GM03348 (cell line): ENCODE data around the gene FYB2.
"Not testable (repeated sequence)": the region's sequence is repeated elsewhere in the genome, so short reads cannot be mapped to it uniquely, and the experiment has no call there.

Source experiments
- DNase-seq: peaks from one replicate; pipeline ENCODE4 v3.0.0; 2012; ENCODE audit warnings: low spot score

FYB2 gene

DNA sequence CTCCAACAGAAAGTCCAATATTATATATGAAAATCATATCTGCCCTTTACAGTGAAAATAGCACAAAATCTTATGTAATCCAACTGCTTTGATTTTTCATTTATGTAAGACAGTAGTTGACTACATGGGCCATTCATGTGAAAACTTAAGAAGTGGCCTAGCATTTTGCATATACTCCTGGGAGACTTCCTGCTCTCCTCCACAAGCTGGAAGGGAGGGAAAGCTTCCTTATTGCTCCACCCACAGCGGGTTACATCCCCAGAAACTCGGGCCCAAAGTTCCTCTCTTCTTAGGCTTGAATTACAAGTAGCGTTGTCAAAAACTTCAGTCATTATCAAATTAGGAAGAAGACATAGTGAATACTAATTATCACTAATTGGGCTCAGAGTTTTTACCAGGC lies 29.2 kb downstream of the FYB2 start:
- DNase-seq: no peak

DNA sequence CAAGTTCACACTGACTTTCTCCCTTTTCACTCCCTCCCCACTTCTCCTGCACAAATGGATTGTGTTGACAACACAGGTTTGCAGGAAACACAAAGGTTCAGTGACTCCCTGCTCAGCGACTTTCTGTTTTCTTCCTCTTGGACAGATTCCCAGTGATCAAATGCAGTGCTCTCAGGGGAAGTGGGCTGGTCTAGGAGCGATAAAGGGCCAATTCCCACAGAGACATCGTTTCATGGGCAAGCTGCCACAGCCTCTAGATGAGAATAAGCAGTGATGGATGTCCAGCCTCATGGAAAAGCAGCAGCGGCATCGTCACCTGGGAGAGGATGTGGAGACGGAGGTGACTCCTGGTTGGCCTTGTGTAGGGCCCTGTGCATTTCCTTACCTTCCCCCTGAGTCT lies 30.6 kb downstream of the FYB2 start:
- DNase-seq: no peak

DNA sequence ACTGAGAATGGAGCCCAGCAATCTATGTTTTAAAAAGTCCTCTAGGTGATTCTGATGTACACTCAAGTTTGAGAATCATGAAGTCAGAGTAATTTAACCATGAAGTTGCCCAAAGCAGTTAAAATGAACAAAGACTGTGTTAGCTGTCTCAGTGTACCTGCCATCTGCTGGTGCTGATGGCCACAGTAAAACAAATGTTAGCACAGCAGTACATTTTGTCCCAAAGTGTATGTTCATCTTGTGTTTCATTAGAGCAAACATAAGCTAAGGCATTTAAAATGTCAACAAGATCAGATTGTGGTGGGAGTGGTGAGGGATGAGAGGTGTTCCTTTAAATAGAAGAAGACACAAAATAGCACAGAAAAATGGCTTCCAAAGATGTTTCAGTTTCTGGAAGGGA lies 31.1 kb downstream of the FYB2 start:
- DNase-seq: no peak

DNA sequence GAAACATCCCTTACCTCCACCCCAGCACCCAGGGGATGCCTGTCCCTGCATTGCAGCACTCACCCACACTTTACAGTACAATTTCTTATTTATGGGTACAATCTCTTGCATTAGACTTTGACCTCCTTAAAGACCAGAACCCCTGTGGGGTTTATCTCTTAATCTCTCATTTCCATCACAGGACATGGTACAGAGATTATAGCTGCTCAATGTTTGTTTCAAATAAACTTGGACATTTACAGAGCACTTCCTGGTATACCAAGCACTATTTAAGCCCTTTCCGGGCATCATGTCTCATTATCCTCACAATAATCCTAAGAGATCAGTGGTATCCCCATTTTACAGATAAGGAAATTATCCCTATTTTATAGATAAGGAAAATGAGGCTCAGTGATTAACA lies 31.9 kb downstream of the FYB2 start:
- DNase-seq: no peak

DNA sequence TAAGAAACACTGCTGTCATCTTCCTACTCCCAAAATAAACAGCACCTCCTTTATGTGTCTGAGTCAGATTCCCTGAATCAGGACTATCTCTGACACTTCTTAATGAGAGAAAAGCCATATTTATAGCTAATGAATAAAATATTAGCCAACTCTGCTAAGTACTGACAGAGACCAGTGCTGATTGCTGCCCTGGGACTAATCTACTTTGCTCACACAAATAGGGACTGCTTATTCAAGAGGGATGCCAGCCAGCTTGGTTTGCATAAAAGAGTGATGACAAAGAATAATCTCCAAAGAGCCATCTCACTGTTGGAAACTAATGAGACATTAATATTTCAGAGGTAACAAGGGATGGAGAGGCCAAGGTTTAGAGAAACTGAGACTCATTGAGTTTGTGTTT lies 36.4 kb downstream of the FYB2 start:
- no peak for DNase-seq

DNA sequence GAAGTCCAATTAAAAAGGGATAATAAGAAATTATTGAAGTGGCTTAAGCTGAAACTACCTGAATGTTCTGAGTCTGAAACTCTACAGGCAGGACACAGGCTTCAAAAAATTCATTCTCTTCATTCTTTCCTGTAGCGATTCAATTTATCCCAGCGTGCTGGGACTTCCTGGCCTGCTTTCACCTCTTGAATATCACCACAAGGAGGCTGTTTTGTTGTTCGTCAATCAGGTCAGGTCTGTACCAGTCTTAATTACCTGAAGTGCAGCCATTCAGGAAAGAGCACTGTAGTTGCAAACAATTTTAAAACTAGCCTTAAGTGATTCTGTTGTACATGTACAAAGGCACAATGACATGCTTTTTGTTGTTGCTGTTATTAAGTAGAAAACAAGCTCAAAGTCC lies 38.4 kb downstream of the FYB2 start:
- DNase-seq: no peak

DNA sequence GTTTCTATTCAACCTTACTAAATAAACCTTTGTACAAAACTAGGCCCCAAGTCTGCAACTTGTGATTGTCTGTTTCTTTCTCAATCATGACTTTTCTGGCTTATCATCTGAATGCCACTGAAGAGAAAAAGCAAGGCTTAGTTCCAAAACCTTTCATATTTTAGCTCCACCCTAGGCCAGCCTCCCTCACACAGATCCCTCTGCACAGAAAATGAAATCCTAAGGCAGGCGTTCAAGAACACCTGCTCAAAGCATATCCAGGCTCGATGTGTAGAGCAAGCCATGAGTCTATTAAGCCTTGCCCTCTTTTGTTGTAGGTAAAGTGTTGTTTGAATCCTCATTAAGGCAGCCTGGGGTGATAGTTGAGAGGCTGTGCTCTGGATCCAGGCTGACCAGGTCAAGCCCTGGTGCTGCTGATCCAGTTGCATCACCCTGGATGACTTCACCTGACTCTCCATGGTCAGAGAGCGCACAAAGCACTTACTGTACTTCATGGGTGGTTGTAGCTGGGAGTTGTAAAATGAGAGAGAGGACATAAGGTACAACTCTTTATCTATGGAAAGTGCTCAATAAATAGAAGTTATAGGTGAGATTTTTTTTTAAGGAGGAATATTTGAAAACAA lies 39.0 kb downstream of the FYB2 start:
- DNase-seq: no peak

DNA sequence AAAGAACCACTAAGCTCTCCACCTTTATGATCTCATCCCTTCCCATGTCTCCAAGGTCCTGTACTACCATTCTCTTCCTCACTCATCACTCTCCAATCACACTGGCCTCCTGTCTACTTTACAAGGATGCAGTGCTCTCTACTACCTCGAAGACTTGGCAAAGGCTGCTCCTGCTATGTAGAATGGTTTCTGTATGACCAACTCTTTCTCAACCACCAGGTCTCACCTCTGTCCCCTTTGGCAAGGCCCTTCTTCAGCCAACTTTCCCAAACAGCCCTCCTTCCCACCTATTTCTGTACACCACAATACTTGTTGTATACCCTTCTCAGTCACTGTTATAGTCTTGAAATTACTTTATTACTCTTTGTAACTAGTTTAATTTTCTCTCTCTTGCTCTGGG lies 41.2 kb downstream of the FYB2 start:
- no peak for DNase-seq

DNA sequence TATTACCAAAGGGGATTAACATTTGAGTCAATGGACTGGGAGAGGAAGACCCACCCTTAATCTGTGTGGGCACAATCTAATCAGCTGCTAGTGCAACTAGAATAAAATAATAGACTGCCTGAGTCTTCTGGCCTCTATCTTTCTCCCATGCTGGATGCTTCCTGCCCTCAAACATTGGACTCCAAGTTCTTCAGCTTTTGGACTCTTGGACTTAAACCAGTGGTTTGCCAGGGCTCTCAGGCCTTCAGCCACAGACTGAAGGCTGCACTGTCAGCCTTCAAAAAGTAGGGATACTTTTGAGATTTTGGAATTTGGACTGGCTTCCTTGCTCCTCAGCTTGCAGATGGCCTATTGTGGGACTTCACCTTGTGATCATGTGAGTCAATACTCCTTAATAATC lies 44.5 kb downstream of the FYB2 start:
- DNase-seq: not testable (repeated sequence)

DNA sequence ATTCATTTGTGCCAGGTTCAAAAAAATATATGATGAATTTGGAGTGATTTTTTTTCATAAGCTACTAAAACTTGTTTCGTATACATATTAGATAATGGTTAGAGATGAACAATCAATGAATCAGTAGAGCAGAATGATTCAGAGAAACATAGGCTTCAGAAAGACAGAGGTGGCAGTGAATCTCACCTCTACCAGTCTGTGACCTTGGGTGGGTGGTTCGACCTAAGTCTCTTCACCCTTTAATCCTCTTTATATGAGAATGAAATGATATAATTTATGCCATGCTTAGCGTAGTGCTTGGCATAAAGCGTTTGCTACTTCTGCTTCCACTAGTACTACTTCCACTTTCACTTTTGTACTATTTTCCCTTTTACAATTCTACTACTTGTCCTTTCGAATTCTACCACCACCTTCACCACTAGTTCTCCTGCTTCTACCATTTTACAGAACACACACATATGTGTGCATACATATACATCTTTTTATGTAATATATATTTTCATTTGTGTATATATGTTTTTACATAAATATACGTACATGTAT lies 45.1 kb downstream of the FYB2 start:
- DNase-seq: no peak

DNA sequence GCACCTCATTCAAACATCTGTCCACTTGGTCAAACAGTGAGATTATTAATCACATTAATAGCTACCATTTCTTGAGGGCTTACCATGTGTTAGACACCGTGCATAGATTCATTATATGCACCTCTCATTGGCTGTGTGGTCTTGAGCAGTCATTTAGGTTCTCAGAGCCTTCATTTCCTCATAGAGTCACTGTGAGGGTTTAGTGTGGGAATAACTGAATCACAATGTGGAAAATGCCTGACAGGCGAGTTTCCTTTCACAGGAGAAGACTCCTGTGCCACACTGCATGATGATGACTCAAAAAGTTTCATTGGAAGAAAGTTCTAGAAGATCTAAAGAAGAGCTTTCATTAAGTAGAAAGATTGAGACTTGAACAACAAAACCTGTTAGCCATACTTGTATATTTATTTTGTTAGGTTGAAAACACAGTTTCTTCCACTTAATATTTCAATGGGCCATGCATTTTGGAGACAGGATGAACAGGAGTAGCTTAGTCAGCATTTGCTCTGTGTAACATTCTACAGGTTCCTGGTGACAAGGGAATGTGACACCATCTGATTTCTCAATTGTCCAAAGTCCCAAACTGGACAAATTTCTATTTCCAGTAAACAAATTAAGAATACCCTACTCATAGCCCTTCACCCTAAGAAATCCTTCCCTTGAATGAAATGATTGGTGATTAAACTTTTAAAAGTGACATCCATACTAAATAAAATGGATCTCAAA lies 45.7 kb downstream of the FYB2 start:
- DNase-seq: no peak

DNA sequence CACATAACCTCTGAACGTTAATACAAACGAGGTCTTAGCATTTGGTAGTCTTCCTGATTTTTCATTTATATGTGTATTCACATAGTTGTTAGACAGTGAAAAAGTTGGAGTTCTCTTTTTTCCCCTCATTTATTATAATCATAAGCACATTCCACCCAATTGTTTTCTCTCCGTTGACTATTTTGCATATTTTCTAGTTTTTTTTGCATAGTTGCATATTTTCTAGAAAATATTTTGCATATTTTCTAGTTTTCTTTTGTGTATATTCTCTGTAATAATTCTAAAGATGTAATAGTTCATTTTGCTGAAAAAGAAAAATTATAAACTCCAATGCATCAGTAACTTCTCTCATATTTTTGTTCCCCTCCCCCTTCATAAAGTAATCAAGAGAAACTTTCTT lies 47.5 kb downstream of the FYB2 start:
- no peak for DNase-seq

DNA sequence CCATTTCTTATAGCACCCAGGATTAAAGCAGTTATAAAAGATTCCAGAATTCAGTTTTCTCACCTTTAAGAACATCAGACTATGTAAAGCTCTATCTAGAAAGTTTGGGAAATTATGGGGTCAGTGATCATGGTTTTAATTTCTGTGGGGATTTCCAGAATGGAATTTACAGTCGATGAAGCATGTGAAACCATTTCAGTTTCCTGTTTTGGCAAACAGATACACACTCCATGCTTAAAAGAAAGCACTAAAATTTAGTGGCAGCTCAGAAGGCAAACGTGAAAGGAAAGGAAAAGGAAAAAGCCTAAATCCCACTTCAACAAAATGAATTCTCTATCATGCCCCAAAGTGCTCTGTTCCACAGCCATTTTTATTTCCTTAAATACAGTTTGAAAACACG lies 60.4 kb downstream of the FYB2 start:
- DNase-seq: no peak

DNA sequence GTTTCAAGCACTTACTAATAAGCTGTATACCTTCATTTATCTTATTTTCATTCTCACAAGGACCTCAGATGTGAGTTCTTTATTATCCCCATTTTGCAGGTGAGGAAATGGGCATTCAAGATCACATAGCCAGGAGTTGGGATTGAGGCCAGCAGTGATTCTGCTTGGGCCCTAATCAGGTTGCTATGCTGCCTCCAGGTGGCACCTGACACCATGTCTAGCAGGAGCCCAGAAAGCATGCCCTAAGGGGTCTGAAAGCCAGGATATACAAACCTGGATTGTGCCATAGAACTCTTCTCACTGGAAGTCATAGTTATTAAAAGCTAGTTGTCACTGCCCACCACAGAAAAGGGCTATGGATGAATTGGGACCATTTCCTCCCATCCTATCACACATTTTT lies 61.1 kb downstream of the FYB2 start:
- no peak for DNase-seq

DNA sequence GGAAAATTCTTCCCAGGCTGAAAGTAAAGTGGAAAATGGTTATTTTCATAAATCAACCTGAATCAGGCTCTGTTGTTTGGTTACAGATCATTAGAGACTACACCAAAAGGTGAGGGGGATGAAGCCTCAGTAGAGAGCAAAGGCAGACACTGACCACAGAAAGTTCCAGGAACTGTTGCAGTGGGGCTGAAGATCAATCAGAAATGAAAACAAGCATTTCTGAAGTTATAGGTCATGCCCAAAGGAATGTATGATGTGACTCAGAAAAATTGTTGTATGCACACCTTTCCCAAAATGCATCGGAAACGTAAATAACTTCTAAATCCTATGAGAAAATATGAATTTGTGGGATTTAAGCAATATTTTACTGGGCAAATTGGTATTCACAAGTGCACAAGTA lies 63.3 kb downstream of the FYB2 start:
- no peak for DNase-seq

DNA sequence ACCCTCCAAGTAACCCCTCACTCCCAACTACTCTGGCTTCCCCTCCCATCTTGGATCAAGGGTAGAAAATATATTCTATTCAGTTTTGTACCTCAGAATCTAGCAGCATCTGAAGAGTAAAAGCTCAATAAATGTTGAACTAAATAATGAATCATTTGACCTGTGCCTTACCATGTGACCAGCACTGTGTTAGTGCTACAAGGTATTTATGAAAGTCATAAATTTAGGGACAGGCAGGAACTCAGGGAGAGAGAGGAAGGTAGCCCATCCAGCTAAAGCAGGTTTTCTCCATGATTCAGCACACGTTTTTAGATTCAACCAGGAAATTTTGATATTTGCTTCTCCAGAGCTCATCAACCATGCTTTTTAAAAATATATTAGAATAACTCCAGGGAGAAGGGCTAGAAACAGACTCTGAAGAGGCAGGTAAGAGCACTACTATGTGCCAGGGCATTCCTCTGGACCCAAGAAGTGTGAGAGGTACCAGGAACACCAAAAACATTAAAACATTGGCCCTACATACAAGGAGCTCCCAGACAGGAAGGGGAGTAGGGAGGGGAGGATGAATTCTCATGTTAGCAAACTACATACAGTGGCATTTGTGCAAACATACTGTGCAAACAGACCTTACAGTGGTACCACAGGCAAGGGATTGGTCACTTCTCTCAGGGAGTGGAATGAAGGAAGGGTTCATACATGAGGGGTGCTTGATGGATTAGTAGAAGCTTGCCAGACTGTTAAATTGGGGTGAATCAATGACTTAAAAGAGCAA lies 64.3 kb downstream of the FYB2 start:
- DNase-seq: no peak

DNA sequence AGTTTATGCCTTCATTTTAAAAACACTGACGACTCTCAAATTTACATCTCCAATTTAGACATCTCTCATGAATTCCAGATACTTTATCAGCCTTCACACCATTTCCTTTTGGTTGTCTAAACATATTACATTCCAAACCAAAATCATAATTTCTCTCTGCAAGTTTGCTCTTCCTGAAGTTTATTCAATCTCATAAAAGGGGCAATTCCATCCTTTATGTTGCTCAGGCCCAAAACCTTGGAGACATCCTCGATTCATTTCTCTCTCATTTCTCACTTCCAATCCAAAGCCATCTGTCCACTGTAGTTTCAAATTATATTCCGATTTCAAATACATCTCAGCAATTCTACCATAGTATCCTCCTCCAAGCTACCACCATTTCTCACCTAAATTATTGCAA lies 74.0 kb downstream of the FYB2 start:
- no peak for DNase-seq

DNA sequence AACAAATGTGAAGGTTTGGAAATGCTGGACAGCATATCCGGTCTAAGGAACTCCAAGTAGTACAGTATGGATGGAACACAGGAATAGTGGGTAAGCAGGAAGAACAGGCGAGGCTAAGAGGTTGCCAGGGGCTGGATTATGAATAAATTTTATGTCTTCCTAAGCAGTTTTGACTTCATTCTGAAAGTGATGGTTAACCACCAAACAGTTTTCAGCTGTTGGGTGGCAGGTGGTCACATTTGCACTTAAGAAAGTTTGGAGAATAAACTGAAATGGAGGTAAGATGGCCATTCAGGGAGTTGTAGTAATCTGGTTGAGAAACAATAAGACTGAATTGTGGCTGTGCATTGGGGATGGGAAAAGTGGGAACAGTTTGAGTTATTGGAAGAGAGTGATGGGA lies 90.2 kb downstream of the FYB2 start:
- no peak for DNase-seq

DNA sequence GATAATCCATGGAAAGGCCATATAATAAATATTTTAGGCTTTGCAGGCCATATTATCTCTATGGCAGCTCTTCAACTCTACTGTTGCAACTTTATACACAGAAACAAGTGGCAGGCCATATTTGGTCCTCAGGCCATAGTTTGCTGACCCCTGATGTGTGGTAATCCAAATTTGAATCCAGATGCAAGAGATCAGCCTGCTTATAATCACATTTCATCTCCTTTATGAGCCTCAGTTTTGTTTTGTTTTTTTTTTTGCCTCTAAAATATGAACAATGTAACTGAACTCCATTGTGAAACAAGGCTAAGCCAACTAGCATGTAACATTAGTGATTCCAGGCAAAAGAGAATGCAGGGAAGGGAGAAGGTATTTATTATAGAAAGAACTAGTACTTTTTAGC lies 92.5 kb downstream of the FYB2 start:
- no peak for DNase-seq

DNA sequence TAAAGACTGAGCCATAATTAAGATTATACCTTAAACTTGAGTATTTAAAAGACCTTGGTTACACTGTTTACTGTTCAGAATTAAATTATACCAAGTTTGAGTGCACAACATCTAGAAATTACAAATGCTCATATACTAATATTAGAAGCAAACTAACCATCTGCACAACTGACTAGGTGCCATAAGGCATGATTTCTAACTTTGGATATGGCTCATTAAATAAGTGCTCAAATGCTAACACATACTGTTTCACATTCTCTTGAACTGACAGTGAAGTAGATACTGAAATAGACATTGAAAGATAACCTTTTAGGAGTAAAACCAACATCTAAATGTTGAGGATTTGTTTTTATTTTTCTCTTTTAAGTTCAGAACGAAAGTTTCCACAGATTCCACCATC lies 100.0 kb downstream of the FYB2 start:
- DNase-seq: no peak

DNA sequence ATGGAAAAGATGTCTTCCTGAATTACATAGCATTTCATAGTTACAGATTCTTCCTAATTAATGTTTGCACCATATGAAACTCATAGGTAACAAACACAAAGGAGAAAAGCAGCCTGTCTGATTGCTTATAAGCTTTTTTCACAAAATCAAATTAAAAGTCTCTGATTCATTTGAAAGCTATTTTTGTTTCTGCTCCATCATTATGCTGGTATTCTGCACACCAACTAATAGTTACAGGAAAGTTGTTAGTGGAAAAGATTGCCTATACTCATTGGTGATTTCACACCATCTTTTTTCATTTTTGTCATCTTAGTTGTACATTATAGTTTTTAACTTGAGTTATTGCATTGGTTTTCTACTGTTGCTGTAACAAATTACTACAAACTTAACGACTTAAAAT lies 104.0 kb downstream of the FYB2 start:
- DNase-seq: peak; percentile 27

DNA sequence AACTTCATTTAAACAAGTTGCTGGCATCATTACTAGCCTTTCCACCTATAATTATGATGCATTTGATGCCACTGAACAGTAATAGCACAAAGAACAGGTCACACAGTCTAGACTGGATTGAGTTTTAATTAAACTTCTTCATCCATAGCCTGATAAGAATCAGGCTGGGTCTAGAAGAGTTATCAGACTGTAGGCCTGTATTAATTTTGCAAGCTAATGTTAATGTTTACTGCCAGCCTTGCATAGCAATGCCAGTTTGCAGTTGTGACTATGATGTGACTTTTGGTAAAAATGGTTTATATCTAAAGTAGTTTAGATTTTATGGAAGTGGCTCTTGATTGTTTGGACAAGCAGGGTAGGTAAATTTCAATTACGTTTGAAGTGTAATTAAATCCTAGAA lies 106.1 kb downstream of the FYB2 start:
- DNase-seq: no peak

DNA sequence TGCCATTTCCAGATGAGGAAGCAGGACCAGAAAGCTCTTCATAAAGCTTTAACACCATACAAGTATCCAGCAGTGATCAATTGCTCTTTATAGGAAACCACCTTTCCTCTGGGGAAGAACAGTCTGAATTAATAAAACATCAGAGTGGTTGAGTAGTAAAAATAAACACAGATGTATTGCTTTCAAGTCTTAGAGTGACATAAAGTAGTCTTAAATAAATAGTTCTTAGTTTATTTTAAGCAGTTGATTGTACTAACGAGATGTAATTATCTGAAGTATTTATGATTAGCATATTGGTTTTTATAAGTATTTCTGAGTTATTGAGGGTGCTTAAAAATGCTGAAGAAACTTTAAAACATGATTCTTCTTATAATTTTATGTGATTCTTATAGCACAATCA lies 107.1 kb downstream of the FYB2 start:
- DNase-seq: no peak
